ENCODE data around the gene HBE1.

Gene HBE1

GRCh38 chr11:5232176-5232575 lies 37.6 kb downstream of the HBE1 start:
- DNase-seq, result no peak

- no peak for DNase-seq
Observed at GRCh38 chr11:5231111-5231510, 38.6 kb downstream of the HBE1 start.

GRCh38 chr11:5230266-5230665 lies 39.5 kb downstream of the HBE1 start:
- DNase-seq, result no peak

GRCh38 chr11:5229796-5230195 lies 39.9 kb downstream of the HBE1 start:
- no peak for DNase-seq

GRCh38 chr11:5229356-5229755 lies 40.4 kb downstream of the HBE1 start:
- DNase-seq, result no peak

- DNase-seq, result no peak
Observed at GRCh38 chr11:5228124-5228523, 41.6 kb downstream of the HBE1 start.

- DNase-seq, result no peak
Observed at GRCh38 chr11:5227681-5228080, 42.1 kb downstream of the HBE1 start.

GRCh38 chr11:5226732-5227310 lies 42.9 kb downstream of the HBE1 start, which contains the start of gene HBB:
Gene HBB (minus strand): TSS chr11:5227071. CDS start chr11:5227021, 50 bp downstream.
- DNase-seq, result no peak

- DNase-seq, result no peak
Observed at GRCh38 chr11:5225480-5225871, 44.3 kb downstream of the HBE1 start.

GRCh38 chr11:5224538-5225479 lies 44.9 kb downstream of the HBE1 start:
- no peak for DNase-seq

GRCh38 chr11:5223686-5224085 lies 46.1 kb downstream of the HBE1 start:
- no peak for DNase-seq

- no peak for DNase-seq
Observed at GRCh38 chr11:5223146-5223545, 46.6 kb downstream of the HBE1 start.

All from left hindlimb (tissue), 1 donor.